ENCODE measurements around the gene ALOX5.
A peak's percentile ranks its signal among the peaks of the same experiment; 100 is the strongest.

Gene ALOX5

DNA sequence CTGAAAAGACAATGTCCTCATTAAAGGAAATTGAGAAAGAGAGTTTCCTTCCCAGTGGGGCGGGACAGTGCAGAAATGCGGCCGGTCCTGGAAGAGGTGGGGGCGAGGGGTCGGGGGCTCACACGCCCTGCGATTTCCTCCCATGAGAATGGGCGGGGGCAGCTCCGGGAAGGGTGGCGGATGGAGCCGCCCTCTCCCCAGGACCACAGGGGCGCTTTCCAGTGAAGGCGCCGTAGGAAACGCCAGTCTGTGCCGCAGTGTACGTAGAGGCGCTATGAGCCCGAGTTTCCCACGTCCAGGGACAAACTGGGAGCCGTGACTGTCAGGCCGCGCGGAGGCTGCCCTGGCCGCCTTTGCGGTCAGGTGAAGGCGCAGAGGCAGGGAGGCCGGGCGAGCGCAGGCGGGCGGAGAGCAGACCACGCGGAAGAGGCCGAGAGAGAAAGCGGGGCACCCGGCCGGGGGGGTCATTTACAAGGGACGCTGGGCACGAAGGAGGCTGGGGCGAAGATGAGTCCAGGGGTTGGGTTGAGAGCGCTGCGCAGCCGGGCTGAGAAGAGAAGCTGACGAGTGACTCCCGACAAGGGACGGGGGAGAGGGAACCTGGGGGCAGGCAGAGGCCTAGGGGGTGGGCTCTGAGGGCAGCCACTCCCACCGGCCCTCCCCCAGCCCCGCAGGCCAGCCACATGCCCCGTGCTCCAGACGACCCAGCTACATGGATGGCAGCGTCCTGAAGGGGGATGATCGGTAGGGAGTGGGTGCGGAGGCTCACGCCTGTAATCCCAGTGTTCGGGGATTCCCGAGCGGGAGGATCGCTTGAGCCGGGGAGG is 45.0 kb downstream of the ALOX5 start:
- H3K9ac ChIP-seq (ENCODE audit: low read length) = peak overlapping the region; percentile 74
- peaks cover 20% of the 10 kb centered on the region for H3K4me1 ChIP-seq (ENCODE audit: control insufficient read depth, insufficient read depth, low read depth, low read length)
- H3K4me3 ChIP-seq (ENCODE audit: insufficient read depth in 1 of 2, low read depth in 1 of 2, low read length in 2 of 2) = peak overlapping the region; percentile 67 to 73
- no peaks in the 10 kb centered on the region for H3K36me3 ChIP-seq (ENCODE audit: control insufficient read depth in 1 of 2, insufficient read depth in 2 of 2, low read depth in 1 of 2, low read length in 2 of 2)
- H3K27ac ChIP-seq (ENCODE audit: low read length, poor library complexity, severe bottlenecking) = no peak overlapping the region
- H3K79me1 ChIP-seq (replicated peaks; ENCODE audit: low read length, poor library complexity, severe bottlenecking) = no peaks in the 10 kb centered on the region
- H2AK5ac ChIP-seq (ENCODE audit: low read length, severe bottlenecking) = no peak overlapping the region
- H2BK15ac ChIP-seq (ENCODE audit: low read depth, poor library complexity, severe bottlenecking) = no peak overlapping the region
- H3K14ac ChIP-seq (ENCODE audit: low read length in 2 of 2) = peak overlapping the region in 1 of 2 experiments; percentile 74
- H2BK12ac ChIP-seq (ENCODE audit: low read length in 2 of 2) = peak overlapping the region in 1 of 2 experiments; percentile 66
- H2BK5ac ChIP-seq (ENCODE audit: low read depth, low read length, poor library complexity, severe bottlenecking) = no peak overlapping the region
- peak overlapping the region in 1 of 2 experiments; percentile 24 for H3K4ac ChIP-seq (ENCODE audit: low read depth in 1 of 2, low read length in 2 of 2)
- no peaks in the 10 kb centered on the region for H3K9me3 ChIP-seq (ENCODE audit: control insufficient read depth, low read length)
- H2BK120ac ChIP-seq (ENCODE audit: low read depth, low read length) = no peak overlapping the region
- peak overlapping the region in 1 of 2 experiments; percentile 51 for H3K23ac ChIP-seq (ENCODE audit: low read length in 2 of 2)
- DNase-seq = peak; percentile 66
- H4K91ac ChIP-seq (ENCODE audit: low read length) = no peak overlapping the region
- WGBS = 1% methylated on average over 55 of the region's 60 CpGs
- H2AFZ ChIP-seq (ENCODE audit: low read depth, low read length) = peak overlapping the region; percentile 91
- H3K18ac ChIP-seq (ENCODE audit: low read depth in 1 of 2, low read length in 2 of 2) = peak overlapping the region in 1 of 2 experiments; percentile 81
- H3K4me2 ChIP-seq (ENCODE audit: low read length, poor library complexity, severe bottlenecking) = peak overlapping the region; percentile 90
- H4K8ac ChIP-seq (ENCODE audit: low read length) = no peak overlapping the region
- peaks cover 18 to 47% of the 10 kb centered on the region in 2 experiments for H3K27me3 ChIP-seq (ENCODE audit: control insufficient read depth in 1 of 2, insufficient read depth in 1 of 2, low read length in 2 of 2)

DNA sequence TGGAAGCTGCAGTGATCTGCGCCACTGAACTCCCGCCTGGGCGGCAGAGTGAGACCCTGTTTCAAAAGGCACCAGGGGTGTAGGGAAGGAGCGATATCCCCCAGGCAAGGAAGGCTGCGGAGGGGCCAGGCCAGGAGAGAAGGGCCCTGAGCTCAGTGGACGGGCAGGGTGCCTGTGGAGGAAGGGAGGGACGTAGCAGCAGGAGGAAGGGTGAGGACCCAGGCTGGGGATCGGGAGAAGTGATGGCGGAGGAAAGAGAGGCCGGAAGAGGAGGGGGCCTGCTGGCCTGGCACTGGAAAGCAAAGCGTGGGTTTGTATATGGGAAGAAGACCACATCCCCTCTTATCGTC is 45.6 kb downstream of the ALOX5 start:
- H2AFZ ChIP-seq (ENCODE audit: low read depth, low read length) = peak overlapping the region; percentile 91
- no peaks in the 10 kb centered on the region for H3K9me3 ChIP-seq (ENCODE audit: control insufficient read depth, low read length)
- no peaks in the 10 kb centered on the region for H3K36me3 ChIP-seq (ENCODE audit: control insufficient read depth in 1 of 2, insufficient read depth in 2 of 2, low read depth in 1 of 2, low read length in 2 of 2)
- H4K8ac ChIP-seq (ENCODE audit: low read length) = no peak overlapping the region
- H2BK12ac ChIP-seq (ENCODE audit: low read length in 2 of 2) = peak overlapping the region in 1 of 2 experiments; percentile 37
- no peak overlapping the region for H2BK120ac ChIP-seq (ENCODE audit: low read depth, low read length)
- no peak overlapping the region for H2AK5ac ChIP-seq (ENCODE audit: low read length, severe bottlenecking)
- H3K27ac ChIP-seq (ENCODE audit: low read length, poor library complexity, severe bottlenecking) = no peak overlapping the region
- peak overlapping the region in 1 of 2 experiments; percentile 74 for H3K14ac ChIP-seq (ENCODE audit: low read length in 2 of 2)
- no peak overlapping the region for H2BK15ac ChIP-seq (ENCODE audit: low read depth, poor library complexity, severe bottlenecking)
- no peak overlapping the region for H4K91ac ChIP-seq (ENCODE audit: low read length)
- H3K23ac ChIP-seq (ENCODE audit: low read length in 2 of 2) = peak overlapping the region in 1 of 2 experiments; percentile 51
- peak overlapping the region in 1 of 2 experiments; percentile 81 for H3K18ac ChIP-seq (ENCODE audit: low read depth in 1 of 2, low read length in 2 of 2)
- peak overlapping the region; percentile 74 for H3K9ac ChIP-seq (ENCODE audit: low read length)
- no peak for DNase-seq
- peak overlapping the region in 1 of 2 experiments; percentile 24 for H3K4ac ChIP-seq (ENCODE audit: low read depth in 1 of 2, low read length in 2 of 2)
- H2BK5ac ChIP-seq (ENCODE audit: low read depth, low read length, poor library complexity, severe bottlenecking) = no peak overlapping the region
- 23% methylated on average over 10 of the region's 12 CpGs for WGBS
- H3K4me2 ChIP-seq (ENCODE audit: low read length, poor library complexity, severe bottlenecking) = peak overlapping the region; percentile 90
- peak overlapping the region; percentile 67 to 73 for H3K4me3 ChIP-seq (ENCODE audit: insufficient read depth in 1 of 2, low read depth in 1 of 2, low read length in 2 of 2)
- peaks cover 20% of the 10 kb centered on the region for H3K4me1 ChIP-seq (ENCODE audit: control insufficient read depth, insufficient read depth, low read depth, low read length)
- no peaks in the 10 kb centered on the region for H3K79me1 ChIP-seq (replicated peaks; ENCODE audit: low read length, poor library complexity, severe bottlenecking)
- peaks cover 18 to 53% of the 10 kb centered on the region in 2 experiments for H3K27me3 ChIP-seq (ENCODE audit: control insufficient read depth in 1 of 2, insufficient read depth in 1 of 2, low read length in 2 of 2)

DNA sequence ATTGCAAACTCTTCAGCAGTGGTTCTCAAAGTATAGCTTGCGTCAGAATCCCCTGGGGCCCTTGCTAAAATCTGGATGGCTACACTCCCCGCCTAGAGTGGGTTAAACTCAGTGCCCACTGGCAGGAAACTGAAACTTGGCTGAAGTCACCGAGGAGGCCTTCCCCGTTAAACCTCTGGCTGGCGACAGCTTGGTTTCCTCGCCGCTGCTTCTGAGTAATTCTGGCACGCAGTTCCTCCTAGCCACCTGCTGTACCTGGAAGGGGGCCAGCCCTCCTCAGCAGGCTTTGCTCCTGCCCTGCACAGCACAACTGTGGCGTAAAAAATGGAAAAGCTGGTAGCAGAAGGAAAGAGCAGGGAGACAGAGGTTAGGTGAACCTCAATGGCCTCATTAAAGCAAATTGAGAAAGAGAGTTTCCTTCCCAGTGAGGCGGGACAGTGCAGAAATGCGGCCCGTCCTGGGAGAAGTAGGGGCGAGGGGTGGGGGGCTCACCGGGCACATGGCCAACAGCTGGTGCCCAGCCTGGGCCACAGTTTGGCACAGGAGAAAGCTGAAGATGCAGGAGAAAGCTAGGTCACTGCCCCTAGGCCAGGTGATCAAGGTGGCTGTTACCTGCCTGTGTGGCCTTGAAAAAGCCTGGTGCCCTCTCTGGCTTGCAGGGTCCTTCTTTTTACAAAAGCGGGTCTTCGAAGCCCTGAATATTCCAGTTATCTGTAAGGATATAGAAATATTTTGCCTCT is 46.6 kb downstream of the ALOX5 start:
- no peaks in the 10 kb centered on the region for H3K9me3 ChIP-seq (ENCODE audit: control insufficient read depth, low read length)
- no peak overlapping the region for H2BK5ac ChIP-seq (ENCODE audit: low read depth, low read length, poor library complexity, severe bottlenecking)
- WGBS = 93% methylated on average over 14 of the region's 16 CpGs

More for the DNA sequence above, 46.6 kb downstream of the ALOX5 start:
- H3K14ac ChIP-seq (ENCODE audit: low read length in 2 of 2) = no peak overlapping the region
- no peak overlapping the region for H2BK120ac ChIP-seq (ENCODE audit: low read depth, low read length)
- no peak overlapping the region for H3K4ac ChIP-seq (ENCODE audit: low read depth in 1 of 2, low read length in 2 of 2)
- H2BK15ac ChIP-seq (ENCODE audit: low read depth, poor library complexity, severe bottlenecking) = no peak overlapping the region
- H3K79me1 ChIP-seq (replicated peaks; ENCODE audit: low read length, poor library complexity, severe bottlenecking) = no peaks in the 10 kb centered on the region
- H3K4me2 ChIP-seq (ENCODE audit: low read length, poor library complexity, severe bottlenecking) = no peak overlapping the region
- DNase-seq = no peak
- H2BK12ac ChIP-seq (ENCODE audit: low read length in 2 of 2) = no peak overlapping the region
- no peak overlapping the region for H3K27ac ChIP-seq (ENCODE audit: low read length, poor library complexity, severe bottlenecking)
- H3K23ac ChIP-seq (ENCODE audit: low read length in 2 of 2) = no peak overlapping the region
- peaks cover 20% of the 10 kb centered on the region for H3K4me1 ChIP-seq (ENCODE audit: control insufficient read depth, insufficient read depth, low read depth, low read length)
- H4K8ac ChIP-seq (ENCODE audit: low read length) = no peak overlapping the region
- no peak overlapping the region for H2AFZ ChIP-seq (ENCODE audit: low read depth, low read length)
- no peak overlapping the region for H3K18ac ChIP-seq (ENCODE audit: low read depth in 1 of 2, low read length in 2 of 2)
- no peak overlapping the region for H4K91ac ChIP-seq (ENCODE audit: low read length)
- no peaks in the 10 kb centered on the region for H3K36me3 ChIP-seq (ENCODE audit: control insufficient read depth in 1 of 2, insufficient read depth in 2 of 2, low read depth in 1 of 2, low read length in 2 of 2)
- no peak overlapping the region for H2AK5ac ChIP-seq (ENCODE audit: low read length, severe bottlenecking)
- peaks cover 18 to 57% of the 10 kb centered on the region in 2 experiments for H3K27me3 ChIP-seq (ENCODE audit: control insufficient read depth in 1 of 2, insufficient read depth in 1 of 2, low read length in 2 of 2)
- H3K4me3 ChIP-seq (ENCODE audit: insufficient read depth in 1 of 2, low read depth in 1 of 2, low read length in 2 of 2) = no peak overlapping the region
- H3K9ac ChIP-seq (ENCODE audit: low read length) = no peak overlapping the region

All from mesenchymal stem cell (in vitro differentiated cells and primary cell).